HFFc6 (cell line): Measurements from ENCODE around the gene UBE2R2. TPM values are rescaled to one million over a fixed set of nuclear protein-coding genes. Genes with fewer than 3 reads are reported as not detected.

Source experiments
- DNase-seq: peaks from one replicate; pipeline ENCODE4 v3.0.0-alpha.2; 2018
- H3K27ac Mint-ChIP-seq: 2 replicates; pipeline ENCODE4 v1.8.0; 2020; ENCODE audit warnings: mild to moderate bottlenecking, mixed read lengths
- H3K27me3 Mint-ChIP-seq: 2 replicates; pipeline ENCODE4 v1.8.0; 2021; ENCODE audit warnings: mild to moderate bottlenecking, moderate library complexity, mixed read lengths; ENCODE audit not compliant: insufficient read depth
- H3K36me3 Mint-ChIP-seq: 2 replicates; pipeline ENCODE4 v1.8.0; 2021; ENCODE audit warnings: low read depth, mixed read lengths
- H3K4me1 Mint-ChIP-seq: 2 replicates; pipeline ENCODE4 v1.8.0; 2020; ENCODE audit warnings: low read depth, mixed read lengths
- H3K4me3 Mint-ChIP-seq: 2 replicates; pipeline ENCODE4 v1.8.0; 2020; ENCODE audit warnings: mild to moderate bottlenecking, moderate library complexity, mixed read lengths
- H3K9me3 Mint-ChIP-seq: 2 replicates; pipeline ENCODE4 v1.8.0; 2020; ENCODE audit warnings: mild to moderate bottlenecking, mixed read lengths
- total RNA-seq, 6 experiments: library from RNA; stranded (reverse); fragmentation: NEBNext Ultra II Directional; extraction: Animal tissue kit (Norgen Biotek cat#: 25700); gene quantifications; 2 replicates in 1 of 6; 3 replicates in 5 of 6; pipeline ENCODE4 v1.2.3, GENCODE V29; 2021
- TF ChIP-seq, protein P1 (sequence below): fragments of 200-600 bp; sonication (generic); IDR thresholded peaks from 2 replicates; pipeline ENCODE4 v1.5.0; 2021; ENCODE audit warnings: antibody characterized with exemption, mild to moderate bottlenecking

Gene UBE2R2
- total RNA-seq, 6 experiments from 2014 or later, result 39.7 to 49.3 (median 46.6) TPM

DNA sequence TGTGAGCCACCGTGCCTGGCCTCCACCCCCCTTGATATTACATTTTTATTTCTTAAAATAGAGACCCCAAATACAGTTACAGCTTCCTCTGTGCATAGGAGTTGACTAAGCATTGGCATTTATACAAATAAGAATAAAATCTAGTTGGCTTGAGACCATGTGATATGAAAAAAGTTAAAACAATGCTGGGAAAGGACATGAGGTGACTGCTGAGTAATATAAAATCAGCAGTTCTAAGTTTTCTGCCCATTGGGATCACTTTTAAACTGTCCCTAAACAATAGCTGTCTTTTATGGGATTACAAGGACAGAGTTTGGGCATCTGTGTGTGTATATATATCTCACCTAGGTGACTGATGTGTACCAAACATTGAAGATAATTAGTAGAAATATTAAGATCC, 96.6 kb downstream of the UBE2R2 start:
- Mint-ChIP-seq H3K4me1 (peaks cover 9% of the 10 kb centered on the region), H3K36me3 (peaks cover 32% of the 10 kb centered on the region), H3K4me3 (no peak overlapping the region), H3K27ac (no peak overlapping the region), H3K27me3 (peaks cover 11% of the 10 kb centered on the region), H3K9me3 (no peaks in the 10 kb centered on the region)
- no peak for DNase-seq
- TF ChIP-seq, protein P1, sequence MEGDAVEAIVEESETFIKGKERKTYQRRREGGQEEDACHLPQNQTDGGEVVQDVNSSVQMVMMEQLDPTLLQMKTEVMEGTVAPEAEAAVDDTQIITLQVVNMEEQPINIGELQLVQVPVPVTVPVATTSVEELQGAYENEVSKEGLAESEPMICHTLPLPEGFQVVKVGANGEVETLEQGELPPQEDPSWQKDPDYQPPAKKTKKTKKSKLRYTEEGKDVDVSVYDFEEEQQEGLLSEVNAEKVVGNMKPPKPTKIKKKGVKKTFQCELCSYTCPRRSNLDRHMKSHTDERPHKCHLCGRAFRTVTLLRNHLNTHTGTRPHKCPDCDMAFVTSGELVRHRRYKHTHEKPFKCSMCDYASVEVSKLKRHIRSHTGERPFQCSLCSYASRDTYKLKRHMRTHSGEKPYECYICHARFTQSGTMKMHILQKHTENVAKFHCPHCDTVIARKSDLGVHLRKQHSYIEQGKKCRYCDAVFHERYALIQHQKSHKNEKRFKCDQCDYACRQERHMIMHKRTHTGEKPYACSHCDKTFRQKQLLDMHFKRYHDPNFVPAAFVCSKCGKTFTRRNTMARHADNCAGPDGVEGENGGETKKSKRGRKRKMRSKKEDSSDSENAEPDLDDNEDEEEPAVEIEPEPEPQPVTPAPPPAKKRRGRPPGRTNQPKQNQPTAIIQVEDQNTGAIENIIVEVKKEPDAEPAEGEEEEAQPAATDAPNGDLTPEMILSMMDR, result no peak

DNA sequence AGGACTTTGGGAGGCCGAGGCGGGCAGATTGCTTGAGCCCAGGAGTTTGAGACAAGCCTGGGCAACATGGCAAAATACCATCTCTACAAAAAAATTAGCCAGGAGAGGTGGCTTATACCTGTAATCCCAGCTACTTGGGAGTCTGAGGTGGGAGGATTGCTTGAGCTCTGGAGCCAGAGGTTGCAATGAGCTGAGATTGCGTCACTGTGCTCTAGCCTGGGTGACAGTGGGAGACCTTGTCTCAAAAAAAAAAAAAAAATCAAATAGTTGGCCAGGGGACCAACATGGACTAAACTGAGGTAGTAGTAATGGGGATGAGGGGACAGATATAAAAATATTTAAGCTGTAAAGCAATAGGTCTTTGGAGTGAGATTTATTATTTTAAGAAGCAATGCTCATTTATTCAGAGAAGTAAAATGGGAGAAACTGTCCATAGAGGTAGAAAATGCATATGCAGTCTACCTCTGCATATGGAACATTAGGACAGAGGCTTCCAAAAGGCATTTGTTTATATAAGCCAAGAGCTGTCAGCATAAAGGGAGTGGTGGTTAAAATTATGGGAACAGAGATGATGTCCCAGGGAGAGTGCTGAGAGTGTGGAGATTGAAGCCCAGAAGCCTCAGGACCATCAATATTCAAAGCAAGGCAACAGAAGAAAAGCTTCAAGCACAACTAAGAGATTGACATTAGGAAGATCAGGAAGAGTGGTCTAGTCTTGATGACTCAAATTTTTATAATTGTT, 98.1 kb downstream of the UBE2R2 start:
- Mint-ChIP-seq H3K4me1 (peaks cover 7% of the 10 kb centered on the region; the same call in 1 of the 2 replicates), H3K36me3 (peaks cover 32% of the 10 kb centered on the region), H3K4me3 (no peak overlapping the region), H3K9me3 (no peaks in the 10 kb centered on the region), H3K27me3 (peaks cover 11% of the 10 kb centered on the region), H3K27ac (peak overlapping the region; percentile 60)
- TF ChIP-seq, protein P1, result no peak
- DNase-seq, result no peak

DNA sequence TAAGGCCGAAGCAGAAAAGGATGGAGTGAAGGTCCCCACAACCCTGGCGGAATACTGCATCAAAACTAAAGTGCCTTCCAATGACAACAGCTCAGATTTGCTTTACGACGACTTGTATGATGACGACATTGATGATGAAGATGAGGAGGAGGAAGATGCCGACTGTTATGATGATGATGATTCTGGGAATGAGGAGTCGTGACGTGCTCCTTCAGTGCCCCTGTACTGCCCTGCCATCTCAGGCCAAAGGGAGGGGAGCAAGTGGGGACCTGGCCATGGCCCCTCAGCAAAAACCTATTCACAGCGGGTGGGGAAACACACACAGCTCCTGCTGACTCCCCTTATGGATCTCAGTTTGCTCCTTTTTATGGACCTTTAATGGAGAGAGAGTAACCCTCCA, 100.1 kb downstream of the UBE2R2 start:
- Mint-ChIP-seq H3K4me3 (no peak overlapping the region), H3K27me3 (peaks cover 11% of the 10 kb centered on the region), H3K4me1 (peaks cover 7% of the 10 kb centered on the region; the same call in 1 of the 2 replicates), H3K27ac (no peak overlapping the region), H3K9me3 (no peaks in the 10 kb centered on the region), H3K36me3 (peaks cover 38% of the 10 kb centered on the region)
- no peak for DNase-seq
- TF ChIP-seq, protein P1, result no peak

DNA sequence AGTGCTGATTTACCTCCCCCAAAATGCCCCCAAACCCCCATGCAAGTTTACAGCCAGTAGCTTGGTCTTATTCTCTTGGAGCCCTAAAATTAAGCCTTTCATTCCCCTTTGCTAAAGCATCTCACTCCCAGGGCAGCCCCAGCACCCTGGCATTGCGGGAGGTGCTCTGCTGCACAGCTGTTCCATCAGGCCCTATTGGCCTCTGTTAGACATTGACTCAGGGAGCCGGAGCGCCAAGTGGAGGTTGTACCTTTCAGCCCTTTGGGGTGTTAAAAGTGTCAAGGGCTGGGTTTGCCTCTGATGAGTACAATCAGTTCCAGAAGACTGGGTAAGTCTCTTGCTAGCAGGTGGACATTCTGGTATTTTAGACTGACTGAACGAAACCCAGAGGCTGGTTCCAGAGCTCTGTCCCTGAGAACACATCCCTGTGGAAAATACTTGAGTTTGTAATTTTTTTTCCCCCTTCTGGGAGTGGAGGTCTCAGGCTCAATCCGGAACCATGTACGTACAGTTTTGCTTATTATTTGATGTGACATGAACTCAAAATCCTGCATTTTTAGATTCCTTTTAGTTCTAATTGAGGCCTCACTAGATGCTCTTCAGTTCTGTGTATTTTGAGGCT, 102.4 kb downstream of the UBE2R2 start:
- Mint-ChIP-seq H3K4me1 (peaks cover 7% of the 10 kb centered on the region; the same call in 1 of the 2 replicates), H3K36me3 (peaks cover 40% of the 10 kb centered on the region), H3K4me3 (no peak overlapping the region), H3K27ac (peak overlapping the region; percentile 59), H3K9me3 (no peaks in the 10 kb centered on the region), H3K27me3 (peaks cover 11% of the 10 kb centered on the region)
- TF ChIP-seq, protein P1, result no peak
- no peak for DNase-seq

DNA sequence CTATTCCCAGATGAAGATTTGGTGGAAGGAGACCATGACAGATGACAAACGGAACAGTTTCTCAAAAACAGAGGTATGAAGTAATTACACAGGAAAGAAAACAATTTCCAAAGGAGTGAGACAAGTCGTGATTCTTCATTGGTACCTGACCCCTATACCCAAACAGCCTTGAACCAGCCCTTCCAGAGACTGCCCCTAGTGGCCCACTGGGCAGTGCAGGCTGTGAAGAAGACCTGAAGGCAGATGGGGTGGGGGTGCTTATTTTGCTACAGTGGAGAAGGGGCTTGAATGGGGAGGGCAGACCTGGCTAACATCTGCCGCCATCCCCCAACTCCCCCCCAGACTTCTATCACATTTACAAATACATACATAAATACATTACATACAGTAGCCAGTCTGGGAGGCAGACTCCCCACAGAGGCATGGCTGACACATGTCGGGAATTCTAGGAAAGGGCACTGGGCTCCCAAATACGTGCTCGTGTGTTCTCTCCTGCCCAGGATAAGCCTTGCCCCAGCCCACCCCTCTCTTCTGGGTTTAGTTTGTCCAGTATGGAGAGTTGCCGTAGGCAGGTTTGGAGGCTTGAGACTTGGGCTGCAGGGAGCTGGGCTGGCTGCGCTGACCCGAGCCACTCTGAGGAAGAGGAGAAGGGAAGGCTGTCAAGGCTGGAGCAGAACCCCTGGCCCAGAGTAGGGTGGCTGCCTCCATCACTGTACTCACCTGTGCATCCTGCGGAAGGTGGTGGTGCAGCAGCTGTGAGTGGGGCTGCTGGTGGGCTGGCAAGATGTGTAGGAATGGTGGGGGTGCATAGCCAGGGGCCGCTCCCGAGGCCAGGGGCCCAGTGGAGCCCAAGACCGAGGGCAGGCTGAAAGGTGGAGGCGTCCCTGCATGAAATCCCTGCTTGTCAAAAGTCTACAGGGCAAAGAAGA, 105.3 kb downstream of the UBE2R2 start:
- peak overlapping the region; percentile 42; the same call in 1 of the 2 replicates for H3K27ac Mint-ChIP-seq
- H3K4me1 Mint-ChIP-seq, result no peaks in the 10 kb centered on the region
- TF ChIP-seq, protein P1, result peak; percentile 81
- peaks cover 30% of the 10 kb centered on the region for H3K36me3 Mint-ChIP-seq
- no peak for DNase-seq
- H3K27me3 Mint-ChIP-seq, result peaks cover 9% of the 10 kb centered on the region
- H3K4me3 Mint-ChIP-seq, result no peak overlapping the region
- no peaks in the 10 kb centered on the region for H3K9me3 Mint-ChIP-seq
